Stimulated activated naive CD8-positive, alpha-beta T cell treated with anti-CD3 and anti-CD28 coated beads, Interleukin-15, amount 100 ng/mL, for 72 hours (primary cell): Measurements from ENCODE around the gene SYT17.

Experiments used
- ATAC-seq: fragments of 150-1000 bp; cut with Tn5 transposase; 2 replicates; pipeline ENCODE4 v1.10.0; 2021; ENCODE audit warnings: mild to moderate bottlenecking, moderate library complexity
- DNase-seq, 2 donors: peaks; one replicate each; pipeline ENCODE4 v3.0.0; 2021 to 2022
- H3K27ac Mint-ChIP-seq, 2 donors: one replicate each; pipeline ENCODE4 v1.8.0; 2022; ENCODE audit warnings: mild to moderate bottlenecking in 2 of 2, mixed read lengths in 2 of 2, moderate library complexity in 2 of 2
- H3K27me3 Mint-ChIP-seq: one replicate; pipeline ENCODE4 v1.8.0; 2022; ENCODE audit warnings: mixed read lengths
- H3K4me1 Mint-ChIP-seq: one replicate; pipeline ENCODE4 v1.8.0; 2022; ENCODE audit warnings: mild to moderate bottlenecking, mixed read lengths
- H3K4me3 Mint-ChIP-seq, 2 donors: one replicate each; pipeline ENCODE4 v1.8.0; 2022; ENCODE audit warnings: mild to moderate bottlenecking in 2 of 2, mixed read lengths in 2 of 2, moderate library complexity in 1 of 2
- H3K9me3 Mint-ChIP-seq, 2 donors: one replicate each; pipeline ENCODE4 v1.8.0; 2022; ENCODE audit warnings: mixed read lengths in 2 of 2

The SYT17 gene

DNA sequence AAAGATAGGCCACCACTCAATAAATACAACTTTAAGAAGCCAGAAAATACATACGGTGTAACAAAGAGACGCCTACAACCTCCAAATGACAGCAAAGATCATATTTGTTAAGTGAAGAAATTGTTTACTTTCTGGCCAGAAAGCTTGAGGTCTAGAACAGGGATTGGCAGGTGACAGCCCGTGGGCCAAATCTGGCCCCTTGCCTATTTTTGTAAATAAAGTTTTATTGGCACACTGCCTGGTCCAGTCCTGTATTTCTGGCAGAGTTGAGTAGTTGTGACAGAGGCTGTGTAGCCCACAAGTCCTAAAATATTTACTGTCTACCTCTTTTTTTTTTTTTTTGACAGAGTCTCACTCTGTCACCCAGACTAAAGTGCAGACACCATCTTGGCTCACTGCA, 114.1 kb downstream of the SYT17 start:
- Mint-ChIP-seq H3K27me3 (peaks cover 12% of the 10 kb centered on the region), H3K27ac (no peak overlapping the region), H3K9me3 (peaks cover 0 to 7% of the 10 kb centered on the region in 2 donors), H3K4me3 (no peak overlapping the region), H3K4me1 (no peaks in the 10 kb centered on the region)
- DNase-seq: no peak
- no peak for ATAC-seq

DNA sequence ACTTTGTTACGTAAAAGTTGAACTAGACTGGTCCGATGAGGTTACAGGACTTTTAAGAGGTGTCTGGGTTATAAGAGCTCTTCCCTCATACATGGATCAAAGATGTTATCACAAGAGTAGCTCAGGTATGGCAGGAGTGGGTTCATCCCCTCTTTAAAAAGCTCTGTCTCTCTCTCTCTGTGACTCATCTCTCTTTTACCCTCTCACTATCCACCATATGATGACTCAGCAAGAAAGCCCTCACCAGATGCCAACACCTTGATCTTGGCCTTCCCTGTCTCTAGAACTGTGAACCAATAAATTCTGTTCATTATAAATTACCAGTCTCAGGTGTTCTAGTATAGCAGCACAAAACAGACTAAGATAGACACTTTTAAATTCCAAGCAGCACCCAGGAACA, 115.6 kb downstream of the SYT17 start:
- Mint-ChIP-seq H3K27me3 (peaks cover 12% of the 10 kb centered on the region), H3K27ac (no peak overlapping the region), H3K4me3 (no peak overlapping the region), H3K9me3 (peaks cover 0 to 3% of the 10 kb centered on the region in 2 donors), H3K4me1 (no peaks in the 10 kb centered on the region)
- ATAC-seq: no peak
- DNase-seq: no peak

DNA sequence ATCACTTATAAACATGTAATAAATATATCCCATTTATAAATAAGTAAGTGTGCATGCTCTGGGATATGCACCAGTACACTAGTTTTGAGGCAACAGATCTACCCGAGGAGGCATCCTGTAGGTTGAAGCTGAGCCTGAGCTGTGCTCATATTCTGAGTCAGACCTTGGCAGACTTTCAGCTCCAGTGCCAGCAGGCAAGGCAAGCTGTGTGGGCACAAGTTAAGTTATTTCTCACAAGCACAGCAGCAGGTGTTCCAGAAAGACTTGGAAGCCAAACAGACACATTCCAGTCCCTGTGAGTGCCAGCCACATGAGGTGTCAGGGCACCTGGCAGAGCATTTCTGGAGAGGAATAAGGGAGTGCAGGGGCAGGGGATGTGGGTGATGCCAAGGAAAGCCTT, 116.2 kb downstream of the SYT17 start:
- no peak overlapping the region for H3K4me3 Mint-ChIP-seq
- peak overlapping the region in 1 of 2 donors; percentile 29 for H3K27ac Mint-ChIP-seq

DNA sequence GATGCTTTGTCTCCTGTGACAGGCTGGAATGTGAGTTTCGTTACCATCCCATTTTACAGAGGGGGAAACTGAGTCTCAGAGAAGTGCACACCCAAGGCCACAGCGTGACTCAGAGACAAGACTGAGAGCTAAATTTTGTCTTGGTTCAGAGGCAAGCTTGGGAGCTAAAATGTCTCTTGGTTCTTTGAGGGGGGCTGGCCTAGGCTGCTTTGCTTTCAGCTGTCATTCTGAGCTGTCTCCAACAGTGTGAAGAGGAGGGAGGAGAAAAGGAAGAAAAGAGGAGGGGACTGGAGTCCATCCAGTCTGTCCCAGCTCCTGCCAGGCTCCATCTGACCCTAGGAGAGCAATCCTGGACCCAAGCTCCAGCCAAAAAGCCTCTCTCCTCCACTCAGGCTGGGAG, 117.4 kb downstream of the SYT17 start, which contains the start of gene CLEC19A:
Gene CLEC19A, plus strand, starts transcription at position 301 of the 400 bp plus-strand sequence. CDS start 121 bp downstream, outside the sequence.
- ATAC-seq (no peak), DNase-seq (no peak)
- Mint-ChIP-seq H3K4me3 (no peak within 1 kb of the TSS), H3K4me1 (no peaks in the 10 kb centered on the region), H3K27me3 (peaks cover 23% of the 10 kb centered on the region), H3K27ac (peak within 1 kb of the TSS in 1 of 2 donors; percentile 37), H3K9me3 (no peaks in the 10 kb centered on the region)

More for the DNA sequence above, 116.2 kb downstream of the SYT17 start:
- Mint-ChIP-seq H3K4me1 (no peaks in the 10 kb centered on the region), H3K27me3 (peaks cover 12% of the 10 kb centered on the region), H3K9me3 (no peaks in the 10 kb centered on the region)
- DNase-seq: no peak
- ATAC-seq: no peak

DNA sequence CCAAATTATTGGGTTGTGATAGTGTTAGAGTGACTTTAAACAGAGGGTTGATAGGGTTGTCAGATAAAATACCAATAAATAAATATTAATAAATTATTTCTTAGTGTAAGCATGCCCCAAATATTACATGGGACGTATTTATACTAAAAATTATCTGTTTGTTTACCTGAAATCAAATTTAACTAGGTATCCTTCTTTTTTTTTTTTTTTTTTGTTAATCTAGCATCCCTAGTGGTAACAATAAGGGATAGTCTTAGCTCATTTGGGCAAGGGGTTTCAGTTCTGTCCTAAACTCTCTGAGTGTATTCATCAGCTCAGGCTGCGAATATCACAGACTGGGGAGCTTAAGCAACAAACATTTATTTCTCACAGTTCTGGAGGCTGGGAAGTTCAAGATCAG, 118.8 kb downstream of the SYT17 start:
- DNase-seq (no peak), ATAC-seq (no peak)
- H3K27me3 Mint-ChIP-seq: peaks cover 35% of the 10 kb centered on the region
- H3K9me3 Mint-ChIP-seq: no peaks in the 10 kb centered on the region
- no peak overlapping the region for H3K27ac Mint-ChIP-seq
- H3K4me1 Mint-ChIP-seq: no peaks in the 10 kb centered on the region
- no peak overlapping the region for H3K4me3 Mint-ChIP-seq

- Mint-ChIP-seq H3K4me1 (no peaks in the 10 kb centered on the region), H3K27ac (no peak overlapping the region)
These were observed 119.2 kb downstream of the SYT17 start for GRCh38 chr16:19287241-19287640.

DNA sequence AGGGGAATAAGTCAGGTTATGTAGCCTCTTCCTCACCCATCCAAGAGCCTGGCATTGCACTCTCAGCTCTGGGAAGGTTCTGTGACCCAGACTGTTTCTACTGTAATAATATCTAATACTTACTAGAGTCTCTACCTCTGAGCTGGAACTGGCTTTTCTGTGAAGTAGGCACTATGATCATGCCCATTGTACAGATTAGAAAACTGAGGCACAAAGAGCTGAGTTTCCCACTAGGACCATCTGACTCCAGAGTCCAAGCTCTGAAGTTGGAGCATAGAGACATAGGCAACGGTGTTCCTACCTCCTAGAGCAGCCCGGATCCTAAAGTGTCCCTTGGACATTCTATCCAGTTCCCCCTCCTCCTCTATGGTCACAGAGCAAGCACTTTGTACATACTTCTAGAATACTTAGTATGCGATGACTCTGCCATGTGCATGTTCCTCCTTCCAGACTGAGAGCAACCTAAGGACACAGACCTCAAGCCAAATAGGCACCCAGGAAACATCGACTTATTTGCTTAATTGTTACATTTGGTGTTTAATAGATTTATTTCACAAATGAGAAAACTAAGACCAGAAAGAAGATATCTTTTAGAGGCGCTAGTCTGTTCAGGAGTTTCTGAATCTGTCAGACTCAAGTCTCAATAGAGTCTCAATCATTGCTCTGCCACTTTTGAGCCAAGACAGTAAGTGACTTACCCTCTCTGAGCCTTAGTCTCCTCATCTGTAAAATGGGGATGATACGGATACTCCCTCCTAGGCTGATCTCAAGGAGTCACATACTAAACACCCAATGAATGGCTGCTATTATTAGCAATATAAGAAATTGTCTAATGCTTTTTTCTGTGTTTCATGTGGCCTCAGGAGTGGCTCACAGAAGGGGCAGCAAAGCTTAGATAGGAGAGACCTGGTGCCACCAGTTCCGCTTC, 121.1 kb downstream of the SYT17 start:
- no peak for DNase-seq
- Mint-ChIP-seq H3K27ac (no peak overlapping the region), H3K9me3 (peaks cover 0 to 5% of the 10 kb centered on the region in 2 donors), H3K4me3 (no peak overlapping the region), H3K4me1 (peaks cover 6% of the 10 kb centered on the region), H3K27me3 (peaks cover 47% of the 10 kb centered on the region)
- ATAC-seq: no peak

More at GRCh38 chr16:19287241-19287640, 119.2 kb downstream of the SYT17 start:
- DNase-seq (no peak), ATAC-seq (no peak)
- Mint-ChIP-seq H3K4me3 (no peak overlapping the region), H3K9me3 (no peaks in the 10 kb centered on the region), H3K27me3 (peaks cover 37% of the 10 kb centered on the region)

GRCh38 chr16:19289811-19290485, 121.9 kb downstream of the SYT17 start:
- peak overlapping the region in 1 of 2 donors; percentile 2 for H3K27ac Mint-ChIP-seq
- peaks cover 14% of the 10 kb centered on the region for H3K4me1 Mint-ChIP-seq
- DNase-seq (no peak), ATAC-seq (no peak)
- H3K27me3 Mint-ChIP-seq: peaks cover 47% of the 10 kb centered on the region
- peaks cover 0 to 5% of the 10 kb centered on the region in 2 donors for H3K9me3 Mint-ChIP-seq
- no peak overlapping the region for H3K4me3 Mint-ChIP-seq

DNA sequence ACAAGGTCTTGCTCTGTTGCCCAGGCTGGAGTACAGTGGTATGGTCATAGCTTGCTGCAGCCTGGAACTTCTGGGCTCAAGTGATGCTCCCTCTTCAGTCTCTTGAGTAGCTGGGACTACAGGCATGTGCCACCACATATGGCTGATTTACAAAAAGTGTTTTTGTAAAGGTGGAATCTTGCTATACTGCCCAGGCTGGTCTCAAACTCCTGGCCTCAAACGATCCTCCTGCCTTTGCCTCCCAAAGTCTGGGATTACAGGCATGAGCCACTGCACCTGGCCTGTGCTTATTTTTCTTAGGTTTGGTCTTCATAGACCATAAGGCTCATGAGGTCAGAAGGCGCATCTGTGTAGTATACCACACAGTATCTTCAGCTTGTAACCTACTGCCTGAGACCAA, 122.8 kb downstream of the SYT17 start:
- ATAC-seq (no peak), DNase-seq (no peak)
- Mint-ChIP-seq H3K9me3 (peaks cover 0 to 5% of the 10 kb centered on the region in 2 donors), H3K27me3 (peaks cover 40% of the 10 kb centered on the region), H3K4me3 (no peak overlapping the region), H3K4me1 (peaks cover 14% of the 10 kb centered on the region), H3K27ac (no peak overlapping the region)

DNA sequence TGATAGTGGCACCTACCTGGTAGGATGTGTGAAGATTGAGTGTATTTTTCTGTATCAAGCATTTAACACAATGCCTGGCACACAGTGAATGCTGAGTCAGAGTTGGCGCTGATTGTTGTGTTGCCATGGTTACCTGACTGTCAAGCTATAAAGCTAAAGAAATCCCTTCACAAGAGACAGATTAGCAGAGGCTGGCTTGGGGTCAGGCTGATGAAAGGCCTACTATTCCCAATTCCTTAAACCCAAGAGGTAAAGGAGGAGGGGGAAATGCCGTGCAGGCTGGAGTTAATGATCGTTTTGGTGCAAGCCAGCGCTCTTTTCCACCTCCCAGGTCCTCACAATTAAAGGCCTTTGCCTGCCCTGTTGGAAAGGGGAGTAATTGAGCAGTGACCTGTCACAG, 123.4 kb downstream of the SYT17 start:
- H3K27ac Mint-ChIP-seq: peak overlapping the region in 1 of 2 donors; percentile 46
- no peak for ATAC-seq
- peaks cover 35% of the 10 kb centered on the region for H3K27me3 Mint-ChIP-seq

DNA sequence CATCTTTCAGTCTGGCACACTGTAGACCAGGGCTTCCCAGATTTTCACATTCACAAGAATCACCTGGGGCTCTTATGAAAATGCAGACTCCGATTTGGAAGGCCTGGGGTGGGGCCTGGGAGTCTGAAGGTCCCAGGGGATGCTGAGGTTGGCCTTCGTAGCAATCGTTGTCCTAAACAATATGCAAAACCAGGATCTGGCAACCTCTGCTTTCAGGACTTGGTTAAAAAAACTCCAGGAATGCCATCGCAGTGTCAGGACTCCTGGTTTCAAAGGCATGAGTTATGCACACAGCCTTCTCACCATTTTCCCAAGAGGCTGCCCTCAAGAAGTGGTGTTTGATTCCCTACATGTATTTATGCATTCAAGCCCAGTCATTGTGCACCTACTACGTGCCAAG, 124.1 kb downstream of the SYT17 start:
- H3K9me3 Mint-ChIP-seq: peaks cover 0 to 5% of the 10 kb centered on the region in 2 donors
- ATAC-seq (no peak), DNase-seq (no peak)
- H3K4me3 Mint-ChIP-seq: no peak overlapping the region
- peaks cover 35% of the 10 kb centered on the region for H3K27me3 Mint-ChIP-seq
- H3K27ac Mint-ChIP-seq: no peak overlapping the region
- peaks cover 14% of the 10 kb centered on the region for H3K4me1 Mint-ChIP-seq

More for the DNA sequence above, 123.4 kb downstream of the SYT17 start:
- DNase-seq: no peak
- Mint-ChIP-seq H3K9me3 (peaks cover 0 to 5% of the 10 kb centered on the region in 2 donors), H3K4me1 (peaks cover 14% of the 10 kb centered on the region), H3K4me3 (no peak overlapping the region)

- H3K4me1 Mint-ChIP-seq: peaks cover 14% of the 10 kb centered on the region
- H3K9me3 Mint-ChIP-seq: peaks cover 0 to 5% of the 10 kb centered on the region in 2 donors
- peak; percentile 94 for ATAC-seq
- peak overlapping the region; percentile 26 to 58 for H3K4me3 Mint-ChIP-seq
- DNase-seq: peak; percentile 3 to 49
- no peak overlapping the region for H3K27ac Mint-ChIP-seq
- H3K27me3 Mint-ChIP-seq: peaks cover 35% of the 10 kb centered on the region
These were observed 126.2 kb downstream of the SYT17 start for GRCh38 chr16:19294156-19294649.

GRCh38 chr16:19295393-19295792, 127.4 kb downstream of the SYT17 start:
- no peak overlapping the region for H3K4me3 Mint-ChIP-seq
- no peak for ATAC-seq
- H3K9me3 Mint-ChIP-seq: peaks cover 0 to 5% of the 10 kb centered on the region in 2 donors
- H3K4me1 Mint-ChIP-seq: peaks cover 14% of the 10 kb centered on the region
- DNase-seq: no peak
- no peak overlapping the region for H3K27ac Mint-ChIP-seq
- H3K27me3 Mint-ChIP-seq: peaks cover 27% of the 10 kb centered on the region

DNA sequence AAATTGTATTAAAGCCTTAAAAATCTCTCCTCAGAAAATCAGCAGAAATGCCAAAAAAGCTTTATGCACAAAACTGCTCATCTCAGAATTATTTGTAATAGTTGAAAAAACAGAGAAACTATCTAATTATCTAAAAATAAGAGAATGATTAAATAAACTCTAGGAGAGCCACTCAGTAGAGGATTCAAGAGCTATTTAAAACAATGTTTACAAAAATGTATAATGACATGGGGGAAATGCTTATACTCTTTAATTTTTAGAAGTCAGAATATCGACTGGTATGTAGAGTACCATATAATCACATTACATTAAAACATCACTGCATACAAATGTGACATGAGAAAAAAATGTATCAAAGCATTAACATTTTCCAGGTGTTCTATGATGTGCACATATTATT, 129.4 kb downstream of the SYT17 start:
- Mint-ChIP-seq H3K27ac (no peak overlapping the region), H3K27me3 (peaks cover 19% of the 10 kb centered on the region), H3K9me3 (peaks cover 0 to 5% of the 10 kb centered on the region in 2 donors), H3K4me1 (peaks cover 14% of the 10 kb centered on the region), H3K4me3 (no peak overlapping the region)
- ATAC-seq: no peak
- no peak for DNase-seq

DNA sequence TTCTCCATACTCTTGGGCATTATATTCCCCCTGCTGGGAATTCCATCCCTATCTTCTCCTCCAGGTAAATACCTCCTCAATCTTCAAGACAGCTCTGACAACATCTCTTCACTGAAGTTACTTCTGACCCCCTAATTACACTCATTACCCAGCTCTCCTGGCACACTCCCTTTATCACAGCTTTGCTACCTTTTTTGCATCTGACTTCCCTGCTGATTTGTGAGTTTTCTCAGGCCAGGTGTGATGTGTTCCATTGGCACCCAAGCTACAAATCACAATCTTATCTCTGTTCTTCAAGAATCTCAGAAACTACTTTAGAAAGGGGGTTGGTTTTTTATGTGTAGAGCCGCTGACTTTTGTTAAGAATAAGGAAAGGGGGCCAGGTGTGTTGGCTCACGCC, 131.5 kb downstream of the SYT17 start:
- Mint-ChIP-seq H3K4me3 (no peak overlapping the region), H3K9me3 (no peaks in the 10 kb centered on the region), H3K4me1 (peaks cover 5% of the 10 kb centered on the region), H3K27me3 (peaks cover 15% of the 10 kb centered on the region), H3K27ac (no peak overlapping the region)
- DNase-seq (no peak), ATAC-seq (no peak)

DNA sequence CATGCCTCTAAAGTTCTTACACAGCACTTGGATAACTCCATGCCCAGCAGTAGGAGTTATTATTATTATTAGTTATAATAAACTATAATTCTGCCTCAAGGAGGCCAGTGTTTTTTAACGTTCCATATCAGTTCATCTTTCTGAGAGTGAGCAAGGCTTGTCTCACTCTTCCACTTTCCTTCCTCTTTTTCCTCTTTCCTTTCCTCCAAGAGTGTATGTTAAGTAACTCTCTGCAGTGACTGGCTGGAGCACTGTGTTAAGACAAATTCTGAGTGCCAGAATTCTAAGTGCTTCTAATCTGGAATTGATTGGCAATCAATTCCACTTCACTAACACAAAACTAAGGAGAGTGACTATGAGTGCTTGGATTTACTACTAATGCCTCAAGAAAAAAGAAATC, 133.9 kb downstream of the SYT17 start:
- ATAC-seq (no peak), DNase-seq (no peak)
- H3K27ac Mint-ChIP-seq: no peak overlapping the region
- peaks cover 21% of the 10 kb centered on the region for H3K27me3 Mint-ChIP-seq
- no peaks in the 10 kb centered on the region for H3K4me1 Mint-ChIP-seq
- H3K4me3 Mint-ChIP-seq: no peak overlapping the region
- no peaks in the 10 kb centered on the region for H3K9me3 Mint-ChIP-seq
